Upper lobe of left lung (tissue), 6 donors: ENCODE measurements around the gene UCHL3. TPM values are rescaled to one million over a fixed set of nuclear protein-coding genes. Genes with fewer than 3 reads are reported as not detected.

Source experiments
- ATAC-seq, 2 donors: fragments of 200-7000 bp; cut with Tn5 transposase; one replicate each; pipeline ENCODE4 v1.9.1; 2022; ENCODE audit warnings: mild to moderate bottlenecking in 2 of 2, moderate library complexity in 2 of 2; ENCODE audit not compliant: low FRiP score in 2 of 2
- DNase-seq, 2 donors: peaks; one replicate each; pipeline ENCODE4 v3.0.0-alpha.2; 2019 to 2020
- H3K27ac ChIP-seq, 4 donors: fragments of 200-600 bp; sonication (generic); one replicate each; pipeline ENCODE4 v1.5.1; 2016 to 2019
- H3K27me3 ChIP-seq, 4 donors: fragments of 200-600 bp; sonication (generic); one replicate each; pipeline ENCODE4 v1.5.1; 2017 to 2019
- H3K36me3 ChIP-seq, 4 donors: fragments of 200-600 bp; sonication (generic); one replicate each; pipeline ENCODE4 v1.5.1; 2016 to 2019
- H3K4me1 ChIP-seq, 4 donors: fragments of 200-600 bp; sonication (generic); one replicate each; pipeline ENCODE4 v1.5.1; 2018 to 2019
- H3K4me3 ChIP-seq, 4 donors: fragments of 200-600 bp; sonication (generic); one replicate each; pipeline ENCODE4 v1.5.1; 2017 to 2019; ENCODE audit warnings: mild to moderate bottlenecking in 2 of 4, moderate library complexity in 1 of 4
- H3K9me3 ChIP-seq, 4 donors: fragments of 200-600 bp; sonication (generic); one replicate each; pipeline ENCODE4 v1.5.1; 2018 to 2019
- EP300 ChIP-seq, 4 donors: sonication (generic); formaldehyde crosslinking; IDR thresholded peaks; one replicate each; pipeline ENCODE4 v1.5.1; 2017; ENCODE audit warnings: antibody characterized with exemption in 4 of 4, control low read depth in 2 of 4
- POLR2A ChIP-seq, 4 donors: fragments of 450-650 bp; IDR thresholded peaks; one replicate each; pipeline ENCODE4 v1.5.1; 2016 to 2017; ENCODE audit warnings: antibody characterized with exemption in 4 of 4, mild to moderate bottlenecking in 2 of 4
- POLR2AphosphoS5 ChIP-seq, 2 donors: sonication (generic); formaldehyde crosslinking; IDR thresholded peaks; one replicate each; pipeline ENCODE4 v1.5.1; 2017; ENCODE audit warnings: antibody characterized with exemption in 2 of 2
- WGBS, 2 donors: methylation state at CpG; one replicate each; pipeline ENCODE4 v1.1.5; 2017 to 2018; 5-methylcytosine and 5-hydroxymethylcytosine counted together
- total RNA-seq, 6 donors: library from RNA; depleted of rRNA in 4 of 6; stranded (reverse); fragments of >200 nt in 4 of 6; gene quantifications; one replicate each; pipeline versions ENCODE4 v1.1.0 to v1.2.1, GENCODE V29; 2016 to 2021
- TF ChIP-seq, protein P1 (sequence below), 6 experiments: fragments of 450-650 bp in 4 of 6; fragments of 200-600 bp in 2 of 6; sonication (generic) in 2 of 6; IDR thresholded peaks; one replicate each; pipeline ENCODE4 v1.5.1; 2016 to 2019; ENCODE audit warnings: antibody characterized with exemption in 6 of 6
- donor health status: DM: no; HTN: no; CAD: no; lungs with moderate emphysema.
- donor health status: DM: no; HTN: yes; CAD: no; lungs with severe emphysema.

The UCHL3 gene
- total RNA-seq, 6 donors from 2014 or later: 6.3 to 20.7 (median 11.0) TPM

- H3K36me3 ChIP-seq: no peaks in the 10 kb centered on the region
- 92 to 97% methylated on average over 3 to 6 of the region's 6 CpGs for WGBS, 2 donors
- H3K9me3 ChIP-seq: no peaks in the 10 kb centered on the region
- H3K4me1 ChIP-seq: peaks cover 0 to 5% (median 2%) of the 10 kb centered on the region in 4 donors
- DNase-seq (peak in 1 of 2 donors; percentile 54), ATAC-seq (peak in 1 of 2 donors; percentile 30)
- TF ChIP-seq, protein P1, sequence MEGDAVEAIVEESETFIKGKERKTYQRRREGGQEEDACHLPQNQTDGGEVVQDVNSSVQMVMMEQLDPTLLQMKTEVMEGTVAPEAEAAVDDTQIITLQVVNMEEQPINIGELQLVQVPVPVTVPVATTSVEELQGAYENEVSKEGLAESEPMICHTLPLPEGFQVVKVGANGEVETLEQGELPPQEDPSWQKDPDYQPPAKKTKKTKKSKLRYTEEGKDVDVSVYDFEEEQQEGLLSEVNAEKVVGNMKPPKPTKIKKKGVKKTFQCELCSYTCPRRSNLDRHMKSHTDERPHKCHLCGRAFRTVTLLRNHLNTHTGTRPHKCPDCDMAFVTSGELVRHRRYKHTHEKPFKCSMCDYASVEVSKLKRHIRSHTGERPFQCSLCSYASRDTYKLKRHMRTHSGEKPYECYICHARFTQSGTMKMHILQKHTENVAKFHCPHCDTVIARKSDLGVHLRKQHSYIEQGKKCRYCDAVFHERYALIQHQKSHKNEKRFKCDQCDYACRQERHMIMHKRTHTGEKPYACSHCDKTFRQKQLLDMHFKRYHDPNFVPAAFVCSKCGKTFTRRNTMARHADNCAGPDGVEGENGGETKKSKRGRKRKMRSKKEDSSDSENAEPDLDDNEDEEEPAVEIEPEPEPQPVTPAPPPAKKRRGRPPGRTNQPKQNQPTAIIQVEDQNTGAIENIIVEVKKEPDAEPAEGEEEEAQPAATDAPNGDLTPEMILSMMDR (IDR thresholded peaks at IDR 0.05): no peak
- TF ChIP-seq POLR2AphosphoS5 (IDR thresholded peaks at IDR 0.05): no peak
- no peak for TF ChIP-seq POLR2A (IDR thresholded peaks at IDR 0.05)
- TF ChIP-seq EP300 (IDR thresholded peaks at IDR 0.05): no peak
- H3K27me3 ChIP-seq: no peaks in the 10 kb centered on the region
- H3K27ac ChIP-seq: no peak overlapping the region
- no peak overlapping the region for H3K4me3 ChIP-seq
Observed at GRCh38 chr13:75508002-75508548, 41.5 kb upstream of the UCHL3 start.

GRCh38 chr13:75511051-75511625 is 38.5 kb upstream of the UCHL3 start:
- peaks cover 0 to 5% (median 0%) of the 10 kb centered on the region in 4 donors for H3K4me1 ChIP-seq
- no peak for TF ChIP-seq POLR2AphosphoS5 (IDR thresholded peaks at IDR 0.05)
- TF ChIP-seq POLR2A (IDR thresholded peaks at IDR 0.05): no peak
- TF ChIP-seq, protein P1 (IDR thresholded peaks at IDR 0.05): no peak
- no peak for TF ChIP-seq EP300 (IDR thresholded peaks at IDR 0.05)

GRCh38 chr13:75512253-75512652 is 37.3 kb upstream of the UCHL3 start:
- 62 to 71% methylated on average over 3 of the region's 3 CpGs for WGBS, 2 donors
- TF ChIP-seq POLR2A (IDR thresholded peaks at IDR 0.05): no peak
- TF ChIP-seq EP300 (IDR thresholded peaks at IDR 0.05): no peak
- no peak for TF ChIP-seq POLR2AphosphoS5 (IDR thresholded peaks at IDR 0.05)
- TF ChIP-seq, protein P1 (IDR thresholded peaks at IDR 0.05): no peak
- H3K36me3 ChIP-seq: no peaks in the 10 kb centered on the region
- no peaks in the 10 kb centered on the region for H3K27me3 ChIP-seq
- peaks cover 0 to 5% (median 0%) of the 10 kb centered on the region in 4 donors for H3K4me1 ChIP-seq
- H3K4me3 ChIP-seq: no peak overlapping the region
- no peak for DNase-seq
- no peaks in the 10 kb centered on the region for H3K9me3 ChIP-seq
- H3K27ac ChIP-seq: no peak overlapping the region
- peak in 1 of 2 donors; percentile 53 for ATAC-seq

More at GRCh38 chr13:75511051-75511625, 38.5 kb upstream of the UCHL3 start:
- no peak for ATAC-seq
- H3K36me3 ChIP-seq: no peaks in the 10 kb centered on the region
- H3K27me3 ChIP-seq: no peaks in the 10 kb centered on the region
- no peak overlapping the region for H3K4me3 ChIP-seq
- 67 to 73% methylated on average over 3 of the region's 3 CpGs for WGBS, 2 donors
- H3K9me3 ChIP-seq: no peaks in the 10 kb centered on the region
- H3K27ac ChIP-seq: no peak overlapping the region
- no peak for DNase-seq

DNA sequence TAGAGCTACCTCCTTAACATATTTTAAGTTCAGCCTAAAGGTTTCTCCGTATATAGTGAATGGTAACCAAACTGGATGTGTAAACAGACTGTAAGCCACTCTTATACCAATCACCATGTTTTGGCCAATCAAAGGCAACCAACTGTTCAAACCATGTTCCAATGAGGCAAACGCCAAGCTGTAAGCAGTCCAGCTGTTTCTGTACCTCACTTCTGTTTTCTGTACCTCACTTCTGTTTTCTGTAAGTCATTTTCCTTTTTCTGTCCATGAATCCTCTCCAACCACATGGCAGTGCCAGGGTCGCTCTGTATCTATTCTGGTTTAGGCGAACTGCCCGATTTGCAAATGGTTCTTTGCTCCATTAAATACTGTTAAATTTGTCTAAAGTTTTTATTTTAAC is 36.3 kb upstream of the UCHL3 start:
- DNase-seq (no peak), ATAC-seq (peak in 1 of 2 donors; percentile 42)
- Histone ChIP-seq H3K9me3 (no peaks in the 10 kb centered on the region), H3K4me3 (no peak overlapping the region), H3K27me3 (no peaks in the 10 kb centered on the region), H3K4me1 (peaks cover 0 to 5% (median 0%) of the 10 kb centered on the region in 4 donors), H3K27ac (no peak overlapping the region), H3K36me3 (no peaks in the 10 kb centered on the region)
- WGBS, 2 donors: 82 to 90% methylated on average over 5 of the region's 5 CpGs
- TF ChIP-seq POLR2AphosphoS5 (IDR thresholded peaks at IDR 0.05): no peak
- no peak for TF ChIP-seq EP300 (IDR thresholded peaks at IDR 0.05)
- TF ChIP-seq POLR2A (IDR thresholded peaks at IDR 0.05): no peak
- TF ChIP-seq, protein P1 (IDR thresholded peaks at IDR 0.05): no peak
